Fibroblast of lung (primary cell): ENCODE data around the gene VTI1A.

ENCODE experiments used
- CTCF ChIP-seq, 2 donors: IDR thresholded peaks in 1 of 2; conservative IDR thresholded peaks in 1 of 2; 1 replicate in 1 of 2; 2 replicates in 1 of 2; pipeline ENCODE4 v1.5.1; 2011 to 2012; ENCODE audit warnings: low read length in 2 of 2, control low read depth in 1 of 2, inconsistent platforms in 1 of 2, low read depth in 1 of 2, mild to moderate bottlenecking in 1 of 2
- EZH2 ChIP-seq: IDR thresholded peaks from 2 replicates; pipeline ENCODE4 v1.5.1; 2012; ENCODE audit warnings: low read length, control low read depth, mild to moderate bottlenecking; ENCODE audit errors: missing control alignments

- TF ChIP-seq CTCF (conservative IDR thresholded peaks at IDR 0.05 in 1 of 2, IDR thresholded peaks at IDR 0.05 in 1 of 2; ENCODE audit: low read depth in 1 of 2, low read length in 2 of 2) (no peak), EZH2 (no peak)
Observed at GRCh38 chr10:112758961-112759360, 311.9 kb downstream of the VTI1A start.
